GM12878 (cell line): ENCODE data around the gene NPIPB6. TPM values are rescaled to one million over a fixed set of nuclear protein-coding genes. Genes with fewer than 3 reads are reported as not detected.

Experiments used
- ATAC-seq: fragments of 200-7000 bp; cut with Tn5 transposase; 3 replicates; pipeline ENCODE4 v1.9.1; 2020; ENCODE audit warnings: mild to moderate bottlenecking, moderate library complexity
- BruUV-seq: library from RNA; stranded (reverse); fragments of 400-500 nt; replicated peaks from 2 replicates; lab custom pipeline; 2021; lab: Mats Ljungman, UMichigan
- CTCF ChIA-PET: fragments of 300-600 bp; sonication (Branson Sonifier 250); formaldehyde crosslinking; extraction: SDS; loops from one replicate; lab custom pipeline; 2021; ENCODE audit warnings: inconsistent platforms; lab: Yijun Ruan, JAX
- POLR2A ChIA-PET: fragments of 350-600 bp; formaldehyde crosslinking; extraction: SDS; loops from one replicate; lab custom pipeline; 2021; ENCODE audit warnings: inconsistent platforms; lab: Charles Lee
- RAD21 ChIA-PET: fragments of 300-600 bp; sonication (Branson Sonifier 250); formaldehyde crosslinking; loops from one replicate; lab custom pipeline; 2023; ENCODE audit warnings: antibody characterized with exemption; ENCODE audit not compliant: unreplicated experiment; lab: Charles Lee
- SMC1A ChIA-PET: fragments of 300-600 bp; sonication (Branson Sonifier 250); formaldehyde crosslinking; loops from one replicate; lab custom pipeline; 2023; ENCODE audit not compliant: unreplicated experiment, uncharacterized antibody; lab: Charles Lee
- DNase-seq: peaks from one replicate; pipeline ENCODE4 v3.0.0-alpha.2; 2011; ENCODE audit warnings: low read depth, low spot score
- FAIRE-seq: peaks from 3 replicates; lab custom pipeline; 2011; peaks lifted over from hg19 to GRCh38; lab: Jason Lieb, UNC
- H2AFZ ChIP-seq: 2 replicates; pipeline ENCODE4 v1.6.0; 2011; ENCODE audit warnings: low read depth, low read length, control low read depth; ENCODE audit not compliant: control insufficient read depth
- H3K27ac ChIP-seq: 2 replicates; pipeline ENCODE4 v1.5.1; 2011; ENCODE audit warnings: control low read depth; ENCODE audit not compliant: control insufficient read depth, insufficient read depth
- H3K27me3 ChIP-seq, 2 experiments: replicated peaks in 1 of 2; 2 replicates each; pipeline versions ENCODE4 v1.6.0 to v1.6.1; 2011; ENCODE audit warnings: low read length in 1 of 2; ENCODE audit not compliant: control insufficient read depth in 2 of 2, insufficient read depth in 2 of 2
- H3K36me3 ChIP-seq, 2 experiments: 2 replicates each; pipeline ENCODE4 v1.5.1; 2011; ENCODE audit warnings: low read length in 1 of 2; ENCODE audit not compliant: control insufficient read depth in 2 of 2, insufficient read depth in 2 of 2
- H3K4me1 ChIP-seq: 2 replicates; pipeline ENCODE4 v1.6.1; 2011; ENCODE audit warnings: mild to moderate bottlenecking, low read length, moderate library complexity, mixed read lengths; ENCODE audit not compliant: control insufficient read depth, insufficient read depth
- H3K4me2 ChIP-seq: 2 replicates; pipeline ENCODE4 v1.6.0; 2011; ENCODE audit warnings: control low read depth; ENCODE audit not compliant: control insufficient read depth, insufficient read depth
- H3K4me3 ChIP-seq: fragments of 200-600 bp; sonication (generic); 2 replicates; pipeline ENCODE4 v1.5.1; 2016
- H3K79me2 ChIP-seq: 2 replicates; pipeline ENCODE4 v1.6.0; 2011; ENCODE audit warnings: low read length; ENCODE audit not compliant: control insufficient read depth, insufficient read depth
- H3K9ac ChIP-seq: 2 replicates; pipeline ENCODE4 v1.8.0; 2011; ENCODE audit warnings: low read length, control low read depth, mixed read lengths; ENCODE audit not compliant: control insufficient read depth, insufficient read depth
- H3K9me3 ChIP-seq: replicated peaks from 3 replicates; pipeline ENCODE4 v1.5.1; 2011; ENCODE audit warnings: mild to moderate bottlenecking, low read length; ENCODE audit not compliant: control insufficient read depth, insufficient read depth
- H4K20me1 ChIP-seq: 2 replicates; pipeline ENCODE4 v1.6.0; 2011; ENCODE audit not compliant: control insufficient read depth, insufficient read depth
- BHLHE40 ChIP-seq, 2 experiments: fragments of 450-650 bp in 1 of 2; IDR thresholded peaks; 2 replicates each; pipeline ENCODE4 v1.6.1; 2011 to 2017; ENCODE audit warnings: low read depth in 2 of 2, borderline replicate concordance in 1 of 2, improper control_type of control experiment in 1 of 2, low read length in 1 of 2, mild to moderate bottlenecking in 1 of 2
- CBX3 ChIP-seq: fragments of 200-600 bp; sonication (generic); IDR thresholded peaks from 2 replicates; pipeline ENCODE4 v1.6.1; 2016; ENCODE audit warnings: low read depth, borderline replicate concordance
- NR2C2 ChIP-seq: IDR thresholded peaks from 2 replicates; pipeline ENCODE4 v1.6.1; 2011; ENCODE audit warnings: borderline replicate concordance, low read depth; ENCODE audit not compliant: control insufficient read depth, insufficient read length
- POLR2A ChIP-seq: IDR thresholded peaks from 2 replicates; pipeline ENCODE4 v1.6.1; 2011; ENCODE audit warnings: low read depth, mild to moderate bottlenecking, low read length
- POU2F2 ChIP-seq: IDR thresholded peaks from 3 replicates; pipeline ENCODE4 v1.6.1; 2011; ENCODE audit warnings: low read depth, mild to moderate bottlenecking, low read length, borderline replicate concordance
- RCOR1 ChIP-seq: conservative IDR thresholded peaks from 2 replicates; pipeline ENCODE4 v1.6.1; 2012; ENCODE audit warnings: low read depth, low read length, improper control_type of control experiment
- SREBF1 ChIP-seq: IDR thresholded peaks from 2 replicates; pipeline ENCODE4 v1.6.1; 2012; ENCODE audit warnings: mild to moderate bottlenecking, low read length
- WGBS: methylation state at CpG from one replicate; pipeline ENCODE4 v1.1.6; 2016; ENCODE audit warnings: low lambda C conversion rate; ENCODE audit not compliant: insufficient replicate concordance, insufficient coverage; ENCODE audit errors: missing lambda C conversion rate; 5-methylcytosine and 5-hydroxymethylcytosine counted together
- in situ Hi-C: fragments of 300-500 bp; cut with MboI; formaldehyde crosslinking; loops from 9 replicates; pipeline ENCODE4 v1.14.3; 2018; ENCODE audit warnings: mixed read lengths
- intact Hi-C: fragments of 100-400 bp; cut with micrococcal nuclease; formaldehyde crosslinking; loops from one replicate; pipeline ENCODE4 v1.14.2; 2022; ENCODE audit not compliant: unreplicated experiment
- polyA plus RNA-seq, 11 experiments: library from polyadenylated mRNA; depleted of rRNA in 4 of 11; unstranded in 6 of 11; stranded (reverse) in 5 of 11; fragments of >200 nt; fragmentation: Nextera tagmentation in 4 of 11; fragmentation: Illumina TruSeq in 1 of 11; extraction: Ambion mirVana in 4 of 11; extraction: Trizol in 1 of 11; gene quantifications; 1 replicate in 1 of 11; 2 replicates in 10 of 11; pipeline versions ENCODE4 v1.2.1 to v1.2.3, GENCODE V29; 2011 to 2016; ENCODE audit warnings: inconsistent platforms in 2 of 11, missing spikeins in 2 of 11, low read depth in 1 of 11
- total RNA-seq, 4 experiments: library from RNA; depleted of rRNA in 3 of 4; stranded (reverse); fragments of >200 nt in 3 of 4; fragmentation: Illumina TruSeq in 1 of 4; extraction: Trizol in 1 of 4; gene quantifications; 2 replicates each; pipeline versions ENCODE4 v1.2.1 to v1.2.3, GENCODE V29; 2013 to 2021

Gene NPIPB6
- total and polyA plus RNA-seq, 10 of the 15 experiments (the other 5 are each of a cell fraction or from before 2014, with no cell fraction given) = 0.24 to 0.76 (median 0.44) TPM; not detected in 5

- in situ Hi-C loops = loop anchor here (5.0 kb wide), 1 partner anchor 35 kb away; no protein-coding TSS in a partner anchor
- intact Hi-C loops = no loop called here
- no TSS peak for BruUV-seq
- H3K9me3 ChIP-seq = no peaks in the 10 kb centered on the region
- H3K4me1 ChIP-seq = peaks cover 3% of the 10 kb centered on the region; the same call in 1 of the 2 replicates
- no peak overlapping the region for H3K9ac ChIP-seq
- ChIA-PET RAD21 (no interaction called here), POLR2A (no interaction called here), SMC1A (no interaction called here), CTCF (interaction anchor here (2.2 kb wide), 1 partner anchor 10 kb away, joined by 7 read pairs; no protein-coding TSS in a partner anchor)
- H3K27me3 ChIP-seq = no peaks in the 10 kb centered on the region; a peak in 1 of 4 replicates
- H3K4me2 ChIP-seq = no peak overlapping the region
- no peaks in the 10 kb centered on the region for H4K20me1 ChIP-seq
- no peak overlapping the region for H2AFZ ChIP-seq
- DNase-seq = no peak
- TF ChIP-seq RCOR1 = no peak
- peak in 1 of 2 experiments; percentile 53; a peak in 2 of 4 replicates for TF ChIP-seq BHLHE40 (IDR thresholded peaks at IDR 0.05; ENCODE audit: borderline replicate concordance in 1 of 2, low read depth in 2 of 2, low read length in 1 of 2)
- H3K79me2 ChIP-seq = no peaks in the 10 kb centered on the region
- FAIRE-seq = no peak
- no peak for ATAC-seq
- no peak overlapping the region for H3K27ac ChIP-seq
- H3K36me3 ChIP-seq = no peaks in the 10 kb centered on the region
- 46% methylated on average over 14 of the region's 14 CpGs for WGBS
- H3K4me3 ChIP-seq = no peak overlapping the region
Observed at GRCh38 chr16:28311913-28312312, 51.4 kb downstream of the NPIPB6 start.

DNA sequence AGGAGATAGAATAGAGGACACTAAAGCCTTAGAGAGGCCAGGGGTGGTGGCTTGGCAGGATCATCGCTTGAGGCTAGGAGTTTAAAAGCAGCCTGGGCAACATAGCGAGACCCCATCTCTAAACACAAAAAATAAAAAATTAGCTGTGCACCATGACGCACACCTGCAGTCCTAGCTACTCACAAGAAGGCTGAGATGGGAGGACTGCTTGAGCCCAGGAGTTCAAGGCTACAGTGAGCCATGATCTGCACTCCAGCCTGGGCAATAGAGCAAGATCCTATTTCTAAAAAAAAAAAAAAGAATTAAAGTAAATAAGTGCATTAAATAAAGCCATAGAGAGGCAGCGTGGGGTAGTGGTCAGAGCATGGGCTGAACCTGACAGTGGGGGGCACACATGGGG lies 51.9 kb downstream of the NPIPB6 start:
- ATAC-seq (no peak), FAIRE-seq (no peak), DNase-seq (no peak)
- 73% methylated on average over 4 of the region's 4 CpGs for WGBS
- Histone ChIP-seq H3K36me3 (no peaks in the 10 kb centered on the region), H3K4me3 (no peak overlapping the region), H3K27me3 (peaks cover 0 to 2% of the 10 kb centered on the region in 2 experiments; a peak in 2 of 4 replicates), H3K4me2 (no peak overlapping the region), H3K27ac (no peak overlapping the region), H3K9ac (no peak overlapping the region), H3K9me3 (no peaks in the 10 kb centered on the region), H2AFZ (no peak overlapping the region), H3K79me2 (no peaks in the 10 kb centered on the region), H3K4me1 (peaks cover 3% of the 10 kb centered on the region; the same call in 1 of the 2 replicates), H4K20me1 (no peaks in the 10 kb centered on the region)
- intact Hi-C loops (no loop called here), in situ Hi-C loops (loop anchor here (5.0 kb wide), 1 partner anchor 34 kb away; no protein-coding TSS in a partner anchor)
- CTCF ChIA-PET = no interaction called here
- TF ChIP-seq POU2F2 (no peak), POLR2A (no peak), SREBF1 (no peak), CBX3 (no peak), NR2C2 (no peak)
- RAD21 ChIA-PET = no interaction called here
- POLR2A ChIA-PET = no interaction called here
- no TSS peak for BruUV-seq
- SMC1A ChIA-PET = no interaction called here
